GM10266 (cell line): ENCODE results near the gene IGSF23.
"Not testable (repeated sequence)": the region's sequence is repeated elsewhere in the genome, so short reads cannot be mapped to it uniquely, and the experiment has no call there.

Experiments used
- DNase-seq: peaks from one replicate; pipeline ENCODE4 v3.0.0; 2012; ENCODE audit errors: extremely low spot score
- CTCF ChIP-seq: IDR thresholded peaks from 2 replicates; pipeline ENCODE4 v1.5.1; 2012; ENCODE audit warnings: mild to moderate bottlenecking, low read depth; ENCODE audit not compliant: control insufficient read depth, insufficient read depth; ENCODE audit errors: missing control alignments

IGSF23 gene

GRCh38 chr19:44626048-44626624 lies 12.8 kb downstream of the IGSF23 start:
- no peak for DNase-seq
- no peak for TF ChIP-seq CTCF

DNA sequence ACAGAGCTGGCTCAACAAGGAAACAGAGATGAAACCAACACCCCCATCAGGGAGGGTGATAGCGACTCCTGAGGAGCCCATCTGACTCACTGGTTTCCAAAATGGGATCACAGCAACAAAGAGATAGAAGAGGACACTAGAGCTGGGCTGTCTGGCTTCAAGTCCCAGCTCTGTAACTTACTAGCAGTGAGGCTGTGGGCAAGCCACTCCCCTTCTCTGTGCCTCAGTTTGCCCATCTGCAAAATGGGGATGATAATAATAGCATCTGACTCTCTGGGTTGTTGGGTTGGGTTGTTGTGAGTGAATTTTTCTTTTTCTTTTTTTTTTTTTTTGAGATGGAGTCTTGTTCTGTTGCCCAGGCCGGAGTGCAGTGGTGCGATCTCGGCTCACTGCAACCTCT lies 14.3 kb downstream of the IGSF23 start:
- no peak for TF ChIP-seq CTCF
- no peak for DNase-seq

DNA sequence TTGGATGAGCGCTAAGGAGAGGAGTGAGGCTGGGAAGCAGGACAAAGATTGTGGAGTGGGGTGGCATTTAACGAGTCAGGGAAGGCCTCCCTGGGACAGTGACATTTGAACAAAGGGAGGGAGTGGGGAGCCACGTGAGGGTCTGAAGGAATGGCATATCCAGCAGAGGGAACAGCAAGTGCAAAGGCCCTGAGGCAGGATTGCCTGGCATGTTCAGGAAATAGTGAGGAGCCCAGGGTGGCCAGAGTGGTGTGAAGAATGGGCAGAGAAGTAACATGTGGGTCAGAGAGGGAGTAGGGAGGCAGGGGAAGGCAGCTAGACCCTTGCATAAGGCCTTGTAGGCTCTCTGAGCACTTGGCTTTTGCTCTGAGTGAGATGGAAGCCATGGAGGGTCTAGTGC lies 15.4 kb downstream of the IGSF23 start:
- no peak for DNase-seq

GRCh38 chr19:44631611-44632010 lies 18.2 kb downstream of the IGSF23 start:
- DNase-seq = not testable (repeated sequence)

More for the DNA sequence above, 15.4 kb downstream of the IGSF23 start:
- no peak for TF ChIP-seq CTCF

DNA sequence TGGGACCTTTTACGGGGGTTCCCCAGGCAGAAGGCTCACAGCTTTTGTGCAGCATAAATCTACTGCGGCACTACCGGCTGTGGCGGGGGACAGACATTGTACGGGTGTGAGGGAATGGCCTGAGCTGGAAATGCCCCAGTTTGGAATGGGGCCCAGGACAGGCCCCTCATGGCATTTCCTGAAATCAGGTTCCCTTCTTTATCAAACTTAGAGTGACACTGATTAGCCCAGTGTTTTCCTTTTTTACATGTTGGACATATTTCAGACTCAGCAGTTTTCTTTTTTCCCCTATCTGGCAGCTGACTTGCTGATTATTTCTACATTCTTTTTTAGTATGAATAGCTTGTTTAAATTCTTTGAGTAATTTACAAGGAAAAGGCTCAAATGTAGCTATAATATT lies 20.7 kb downstream of the IGSF23 start:
- not testable (repeated sequence) for DNase-seq

DNA sequence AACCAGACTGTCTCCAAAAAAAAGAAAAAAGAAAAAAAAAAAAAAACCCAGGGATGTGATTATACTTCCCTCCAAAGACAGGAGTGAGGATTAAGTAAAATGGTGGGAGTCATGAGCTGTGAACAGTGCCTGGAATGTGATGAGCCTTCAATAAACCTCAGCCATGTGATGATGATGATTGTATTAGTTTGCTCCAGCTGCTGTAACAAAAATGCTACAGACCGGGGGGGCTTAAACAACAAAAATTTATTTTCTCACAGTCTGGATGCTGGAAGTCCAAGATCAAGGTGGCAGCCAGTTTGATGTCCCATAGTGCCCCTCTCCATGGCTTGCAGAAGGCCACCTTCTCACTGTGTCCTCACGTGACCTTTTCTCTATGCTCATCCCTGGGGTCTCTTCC lies 21.4 kb downstream of the IGSF23 start:
- no peak for TF ChIP-seq CTCF
- DNase-seq = no peak

- no peak for DNase-seq
- TF ChIP-seq CTCF = no peak
These were observed 22.4 kb downstream of the IGSF23 start for GRCh38 chr19:44635581-44636438.

DNA sequence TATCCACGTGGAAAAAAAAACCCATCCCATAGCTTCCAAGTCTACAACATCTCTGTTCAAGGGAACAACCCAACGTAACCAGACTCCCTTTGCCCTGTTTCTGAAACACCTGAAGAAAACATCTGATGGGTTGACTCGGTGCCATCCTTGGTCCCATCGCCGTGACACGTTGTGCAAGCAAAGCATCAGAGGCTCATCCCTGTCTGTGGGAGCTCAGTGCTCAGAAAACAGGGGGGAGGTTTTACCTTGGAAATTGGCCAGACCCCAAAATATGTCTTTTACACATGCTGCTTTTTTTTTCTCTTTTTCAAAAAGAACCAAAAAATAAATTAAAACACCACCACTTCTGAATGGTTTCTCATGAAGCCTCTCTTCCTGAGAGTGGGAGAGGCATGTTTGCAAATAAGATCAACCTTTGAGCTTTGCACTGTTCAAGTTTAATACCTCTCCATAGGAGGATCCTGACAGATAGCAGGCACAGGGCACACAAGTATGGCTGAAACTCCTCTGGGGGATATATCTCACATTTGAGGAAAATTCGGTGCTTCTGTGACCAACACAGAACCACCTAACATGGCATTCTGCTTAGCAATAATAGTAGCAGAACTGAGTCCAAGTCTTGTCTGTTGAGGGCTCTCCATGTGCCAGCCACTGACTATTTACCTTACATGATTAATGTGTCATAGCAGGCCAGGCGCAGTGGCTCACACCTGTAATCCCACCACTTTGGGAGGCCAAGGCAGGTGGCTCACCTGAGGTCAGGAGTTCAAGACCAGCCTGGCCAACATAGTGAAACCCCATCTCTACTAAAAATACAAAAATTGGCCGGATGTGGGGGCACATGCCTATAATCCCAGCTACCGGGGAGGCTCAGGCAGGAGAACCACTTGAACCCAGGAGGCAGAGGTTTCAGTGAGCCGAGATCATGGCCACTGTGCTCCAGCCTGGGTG lies 23.4 kb downstream of the IGSF23 start:
- no peak for DNase-seq
- TF ChIP-seq CTCF = no peak
